Esophagus squamous epithelium (tissue), 5 donors: ENCODE measurements around the gene CIT. TPM values are rescaled to one million over a fixed set of nuclear protein-coding genes. Genes with fewer than 3 reads are reported as not detected.

Experiments
- DNase-seq: peaks from one replicate; lab custom pipeline; 2025; lab: John Stamatoyannopoulos, UW
- H3K27ac ChIP-seq, 4 donors: fragments of 200-600 bp; sonication (generic); one replicate each; pipeline ENCODE4 v1.5.1; 2016 to 2019; ENCODE audit warnings: mild to moderate bottlenecking in 1 of 4
- H3K27me3 ChIP-seq, 4 donors: fragments of 200-600 bp; sonication (generic); 1 replicate in 3 of 4; 2 replicates in 1 of 4; pipeline versions ENCODE4 v1.5.1 to v1.6.0; 2017 to 2021; ENCODE audit warnings: antibody characterized with exemption in 1 of 4
- H3K36me3 ChIP-seq, 3 donors: fragments of 200-600 bp; sonication (generic); one replicate each; pipeline ENCODE4 v1.5.1; 2016 to 2019
- H3K4me1 ChIP-seq, 3 donors: fragments of 200-600 bp; sonication (generic); one replicate each; pipeline ENCODE4 v1.5.1; 2017 to 2019
- H3K4me3 ChIP-seq, 4 donors: fragments of 200-600 bp; sonication (generic); 1 replicate in 3 of 4; 2 replicates in 1 of 4; pipeline ENCODE4 v1.5.1; 2016 to 2019; ENCODE audit warnings: mild to moderate bottlenecking in 2 of 4, moderate library complexity in 1 of 4
- H3K9me3 ChIP-seq, 3 donors: fragments of 200-600 bp; sonication (generic); one replicate each; pipeline ENCODE4 v1.5.1; 2016 to 2019
- CTCF ChIP-seq, 6 experiments: fragments of 450-650 bp in 4 of 6; fragments of 200-600 bp in 2 of 6; sonication (generic) in 2 of 6; IDR thresholded peaks; one replicate each; pipeline ENCODE4 v1.5.1; 2016 to 2019; ENCODE audit warnings: antibody characterized with exemption in 6 of 6, mild to moderate bottlenecking in 4 of 6, moderate library complexity in 4 of 6
- POLR2A ChIP-seq, 4 donors: fragments of 450-650 bp; IDR thresholded peaks; one replicate each; pipeline ENCODE4 v1.6.1; 2017; ENCODE audit warnings: antibody characterized with exemption in 4 of 4, mild to moderate bottlenecking in 4 of 4, moderate library complexity in 3 of 4
- WGBS, 2 donors: methylation state at CpG; one replicate each; pipeline ENCODE4 v1.1.5; 2018; 5-methylcytosine and 5-hydroxymethylcytosine counted together
- intact Hi-C: fragments of 100-400 bp; cut with DNase I; formaldehyde crosslinking; loops from one replicate; pipeline ENCODE4 v1.15.0; 2022
- total RNA-seq, 4 donors: library from RNA; depleted of rRNA; stranded (reverse); fragments of >200 nt; gene quantifications; one replicate each; pipeline ENCODE4 v1.1.0, GENCODE V29; 2016
- donor health status: DM: yes; HTN: yes; CAD: no.

CIT gene
- total RNA-seq, 4 donors from 2014 or later, result 6.7 to 23.1 (median 13.9) TPM

GRCh38 chr12:119678459-119678858 lies 198.7 kb downstream of the CIT start:
- TF ChIP-seq POLR2A (IDR thresholded peaks at IDR 0.05) (no peak), CTCF (IDR thresholded peaks at IDR 0.05) (no peak)
- DNase-seq, result no peak
- H3K4me1 ChIP-seq, result peaks cover 0 to 42% (median 4%) of the 10 kb centered on the region in 3 donors
- no peaks in the 10 kb centered on the region for H3K27me3 ChIP-seq
- H3K27ac ChIP-seq, result no peak overlapping the region
- peaks cover 54 to 92% (median 56%) of the 10 kb centered on the region in 3 donors for H3K36me3 ChIP-seq
- no peaks in the 10 kb centered on the region for H3K9me3 ChIP-seq
- WGBS, 2 donors, result 75 to 82% methylated on average over 7 of the region's 7 CpGs
- intact Hi-C loops, result no loop called here
- no peak overlapping the region for H3K4me3 ChIP-seq

GRCh38 chr12:119676573-119676972 lies 200.5 kb downstream of the CIT start:
- Histone ChIP-seq H3K27ac (no peak overlapping the region), H3K27me3 (no peaks in the 10 kb centered on the region), H3K4me3 (no peak overlapping the region), H3K9me3 (no peaks in the 10 kb centered on the region), H3K36me3 (peaks cover 54 to 100% (median 63%) of the 10 kb centered on the region in 3 donors), H3K4me1 (peaks cover 0 to 50% (median 16%) of the 10 kb centered on the region in 3 donors)
- WGBS, 2 donors, result 86 to 92% methylated on average over 11 to 13 of the region's 13 CpGs
- no peak for TF ChIP-seq CTCF (IDR thresholded peaks at IDR 0.05)
- no peak for TF ChIP-seq POLR2A (IDR thresholded peaks at IDR 0.05)
- DNase-seq, result no peak
- intact Hi-C loops, result no loop called here

GRCh38 chr12:119676022-119676421 lies 201.1 kb downstream of the CIT start:
- intact Hi-C loops, result no loop called here
- H3K9me3 ChIP-seq, result no peaks in the 10 kb centered on the region
- H3K4me1 ChIP-seq, result peaks cover 0 to 55% (median 16%) of the 10 kb centered on the region in 3 donors
- H3K36me3 ChIP-seq, result peaks cover 54 to 100% (median 59%) of the 10 kb centered on the region in 3 donors
- H3K4me3 ChIP-seq, result no peak overlapping the region
- WGBS, 2 donors, result 57 to 84% methylated on average over 8 to 9 of the region's 9 CpGs
- DNase-seq, result no peak
- no peaks in the 10 kb centered on the region for H3K27me3 ChIP-seq
- peak overlapping the region in 3 of 4 donors; percentile 5 to 94 (median 25) for H3K27ac ChIP-seq
- TF ChIP-seq CTCF (IDR thresholded peaks at IDR 0.05) (no peak), POLR2A (IDR thresholded peaks at IDR 0.05) (no peak)

- H3K27me3 ChIP-seq, result no peaks in the 10 kb centered on the region
- peaks cover 6 to 60% (median 22%) of the 10 kb centered on the region in 3 donors for H3K4me1 ChIP-seq
- H3K27ac ChIP-seq, result peak overlapping the region; percentile 59 to 98 (median 90)
- intact Hi-C loops, result no loop called here
- no peaks in the 10 kb centered on the region for H3K9me3 ChIP-seq
- 86 to 96% methylated on average over 4 of the region's 4 CpGs for WGBS, 2 donors
- peaks cover 42 to 89% (median 49%) of the 10 kb centered on the region in 3 donors for H3K36me3 ChIP-seq
- H3K4me3 ChIP-seq, result no peak overlapping the region
- DNase-seq, result no peak
- TF ChIP-seq CTCF (IDR thresholded peaks at IDR 0.05) (no peak), POLR2A (IDR thresholded peaks at IDR 0.05) (no peak)
Observed at GRCh38 chr12:119674560-119674959, 202.6 kb downstream of the CIT start.

- Histone ChIP-seq H3K4me1 (peaks cover 8 to 64% (median 26%) of the 10 kb centered on the region in 3 donors), H3K4me3 (no peak overlapping the region), H3K27ac (peak overlapping the region; percentile 59 to 98 (median 90)), H3K27me3 (no peaks in the 10 kb centered on the region), H3K9me3 (no peaks in the 10 kb centered on the region), H3K36me3 (peaks cover 33 to 80% (median 40%) of the 10 kb centered on the region in 3 donors)
- TF ChIP-seq POLR2A (IDR thresholded peaks at IDR 0.05) (no peak), CTCF (IDR thresholded peaks at IDR 0.05) (no peak)
- WGBS, 2 donors, result 44 to 48% methylated on average over 6 to 7 of the region's 7 CpGs
- DNase-seq, result no peak
- intact Hi-C loops, result no loop called here
Observed at GRCh38 chr12:119673634-119674033, 203.5 kb downstream of the CIT start.
